ENCODE results near the gene LMO1.

GRCh38 chr11:8232849-8233606 is 30.6 kb downstream of the LMO1 start:
- TF ChIP-seq CTCF (conservative IDR thresholded peaks at IDR 0.05) (no peak), EZH2 (IDR thresholded peaks at IDR 0.05; ENCODE audit: low read depth) (no peak)

Measured in PC-9 (cell line).